ENCODE measurements around the gene GPR84.

The GPR84 gene

GRCh38 chr12:54364413-54364812, at the start of gene GPR84:
Gene GPR84, minus strand, starts transcription at chr12:54364486. Its CDS starts 635 bp downstream, at chr12:54363851.
- H3K27me3 ChIP-seq (ENCODE audit: insufficient read depth, low read length, poor library complexity) = no peaks in the 10 kb centered on the region

GRCh38 chr12:54413284-54414190, 49.3 kb upstream of the GPR84 start:
- no peaks in the 10 kb centered on the region for H3K9me3 ChIP-seq (ENCODE audit: insufficient read depth, low read length, severe bottlenecking)
- ATAC-seq (ENCODE audit: insufficient read depth, low read depth) (peak; percentile 94), DNase-seq (peak; percentile 94)
- no peaks in the 10 kb centered on the region for H3K27me3 ChIP-seq (ENCODE audit: insufficient read depth, low read length, poor library complexity)
- H3K4me1 ChIP-seq (ENCODE audit: insufficient read depth, low read length) = peaks cover 61% of the 10 kb centered on the region
- H3K36me3 ChIP-seq (ENCODE audit: insufficient read depth, low read length) = peaks cover 29% of the 10 kb centered on the region
- peak overlapping the region; percentile 90 for H3K27ac ChIP-seq (ENCODE audit: low read length)
- peak overlapping the region in 1 of 2 experiments; percentile 42; a peak in 2 of 4 replicates for H3K4me3 ChIP-seq (ENCODE audit: low read depth in 1 of 2, low read length in 2 of 2)
- H3K9ac ChIP-seq (ENCODE audit: low read depth, low read length) = peak overlapping the region; percentile 39
- TF ChIP-seq CTCF (IDR thresholded peaks at IDR 0.05; ENCODE audit: borderline replicate concordance, extremely low read depth, low read length, poor library complexity, severe bottlenecking) (no peak), EZH2 (IDR thresholded peaks at IDR 0.05; ENCODE audit: borderline replicate concordance, low read depth, low read length, severe bottlenecking) (no peak)
- H2AFZ ChIP-seq (ENCODE audit: low read depth, low read length) = peak overlapping the region; percentile 21; the same call in 1 of the 2 replicates
- H3K79me2 ChIP-seq (ENCODE audit: insufficient read depth, low read length) = peaks cover 70% of the 10 kb centered on the region
- H4K20me1 ChIP-seq (ENCODE audit: insufficient read depth, low read length) = no peaks in the 10 kb centered on the region
- peak overlapping the region; percentile 59 for H3K4me2 ChIP-seq (ENCODE audit: insufficient read depth, low read length)

More at GRCh38 chr12:54364413-54364812, at the start of gene GPR84:
- DNase-seq (no peak), ATAC-seq (ENCODE audit: insufficient read depth, low read depth) (no peak)
- Histone ChIP-seq H3K4me2 (ENCODE audit: insufficient read depth, low read length) (no peak within 1 kb of the TSS), H3K9ac (ENCODE audit: low read depth, low read length) (no peak within 1 kb of the TSS), H3K79me2 (ENCODE audit: insufficient read depth, low read length) (no peaks in the 10 kb centered on the region), H3K9me3 (ENCODE audit: insufficient read depth, low read length, severe bottlenecking) (no peaks in the 10 kb centered on the region), H2AFZ (ENCODE audit: low read depth, low read length) (no peak within 1 kb of the TSS), H3K4me3 (ENCODE audit: low read depth in 1 of 2, low read length in 2 of 2) (no peak within 1 kb of the TSS), H3K36me3 (ENCODE audit: insufficient read depth, low read length) (no peaks in the 10 kb centered on the region), H3K4me1 (ENCODE audit: insufficient read depth, low read length) (peaks cover 20% of the 10 kb centered on the region), H3K27ac (ENCODE audit: low read length) (no peak within 1 kb of the TSS), H4K20me1 (ENCODE audit: insufficient read depth, low read length) (no peaks in the 10 kb centered on the region)
- no peak for TF ChIP-seq EZH2 (IDR thresholded peaks at IDR 0.05; ENCODE audit: borderline replicate concordance, low read depth, low read length, severe bottlenecking)
- no peak for TF ChIP-seq CTCF (IDR thresholded peaks at IDR 0.05; ENCODE audit: borderline replicate concordance, extremely low read depth, low read length, poor library complexity, severe bottlenecking)

GRCh38 chr12:54412786-54413185, 48.5 kb upstream of the GPR84 start:
- Histone ChIP-seq H3K4me1 (ENCODE audit: insufficient read depth, low read length) (peaks cover 55% of the 10 kb centered on the region), H3K79me2 (ENCODE audit: insufficient read depth, low read length) (peaks cover 63% of the 10 kb centered on the region), H4K20me1 (ENCODE audit: insufficient read depth, low read length) (no peaks in the 10 kb centered on the region), H3K27ac (ENCODE audit: low read length) (peak overlapping the region; percentile 90), H3K4me2 (ENCODE audit: insufficient read depth, low read length) (peak overlapping the region; percentile 59), H3K27me3 (ENCODE audit: insufficient read depth, low read length, poor library complexity) (no peaks in the 10 kb centered on the region), H3K9me3 (ENCODE audit: insufficient read depth, low read length, severe bottlenecking) (no peaks in the 10 kb centered on the region), H3K4me3 (ENCODE audit: low read depth in 1 of 2, low read length in 2 of 2) (peak overlapping the region in 1 of 2 experiments; percentile 42; a peak in 2 of 4 replicates), H3K9ac (ENCODE audit: low read depth, low read length) (peak overlapping the region; percentile 39), H2AFZ (ENCODE audit: low read depth, low read length) (no peak overlapping the region), H3K36me3 (ENCODE audit: insufficient read depth, low read length) (peaks cover 34% of the 10 kb centered on the region)
- TF ChIP-seq CTCF (IDR thresholded peaks at IDR 0.05; ENCODE audit: borderline replicate concordance, extremely low read depth, low read length, poor library complexity, severe bottlenecking) = no peak
- no peak for TF ChIP-seq EZH2 (IDR thresholded peaks at IDR 0.05; ENCODE audit: borderline replicate concordance, low read depth, low read length, severe bottlenecking)
- DNase-seq (no peak), ATAC-seq (ENCODE audit: insufficient read depth, low read depth) (peak; percentile 15)

Data from DND-41 (cell line).